ENCODE measurements around the gene BAHCC1.

DNA sequence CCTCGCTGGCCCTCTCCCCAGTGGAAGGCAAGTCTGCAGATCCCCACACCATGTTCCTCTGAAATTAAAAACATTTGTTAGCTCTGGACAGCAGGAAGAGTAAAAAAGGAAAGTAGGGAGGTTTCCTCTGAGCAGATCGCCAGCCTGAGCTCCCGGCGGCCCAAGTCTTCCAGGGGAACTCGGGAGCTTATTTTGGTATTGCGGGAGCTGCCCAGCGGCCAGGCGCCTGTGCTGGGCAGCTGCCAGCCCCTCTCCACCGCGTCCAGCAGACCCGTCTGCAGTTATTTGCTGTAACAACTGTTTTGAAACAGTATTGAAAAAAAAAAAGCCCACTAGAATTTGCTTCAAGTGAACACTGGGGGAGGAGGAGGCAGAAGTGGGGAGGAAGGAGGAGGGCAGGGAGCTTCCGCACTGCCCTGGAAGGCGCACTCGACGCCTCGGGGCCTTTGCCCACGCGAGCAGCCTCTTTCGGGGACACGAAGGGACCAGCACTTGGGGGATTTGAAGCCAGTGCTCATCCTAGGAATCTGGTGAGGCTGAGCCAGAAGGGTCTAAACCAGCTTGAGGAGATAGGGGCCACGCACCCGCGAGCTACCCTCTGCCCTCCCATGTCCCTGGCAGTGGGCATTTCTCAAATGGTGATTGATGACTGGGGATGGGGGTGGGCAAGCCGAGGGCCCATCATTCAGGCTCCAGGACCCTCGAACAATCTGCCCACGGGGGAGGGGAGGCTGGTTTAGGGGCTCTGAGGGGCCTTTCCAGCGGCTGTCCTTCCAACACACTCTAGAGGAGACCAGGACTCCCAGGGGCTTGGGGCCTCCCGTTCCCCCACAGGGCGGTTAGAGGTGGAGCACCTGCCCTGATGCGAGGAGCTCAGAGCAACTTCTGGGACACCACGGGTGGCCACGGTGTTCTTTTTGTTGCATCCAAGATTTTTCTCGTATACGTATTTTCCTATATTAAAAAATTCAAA, 3.0 kb upstream of the BAHCC1 start:
- no peak for TF ChIP-seq EP300 (IDR thresholded peaks at IDR 0.05; ENCODE audit: borderline replicate concordance)
- TF ChIP-seq CEBPB (IDR thresholded peaks at IDR 0.05) = no peak
- TF ChIP-seq YY1 (IDR thresholded peaks at IDR 0.05; ENCODE audit: low read depth) = no peak
- no peak for TF ChIP-seq USF1 (IDR thresholded peaks at IDR 0.05)
- no peak for TF ChIP-seq TCF12 (IDR thresholded peaks at IDR 0.05; ENCODE audit: low read depth)
- TF ChIP-seq RAD21 (IDR thresholded peaks at IDR 0.05; ENCODE audit: low read depth) = no peak
- TF ChIP-seq REST (IDR thresholded peaks at IDR 0.05; ENCODE audit: low read depth) = no peak
- TF ChIP-seq TEAD4 (IDR thresholded peaks at IDR 0.05) = no peak
- TF ChIP-seq EGR1 (IDR thresholded peaks at IDR 0.05) = no peak
- TF ChIP-seq FOXM1 (IDR thresholded peaks at IDR 0.05; ENCODE audit: borderline replicate concordance, low read depth) = no peak
- TF ChIP-seq, protein P1, sequence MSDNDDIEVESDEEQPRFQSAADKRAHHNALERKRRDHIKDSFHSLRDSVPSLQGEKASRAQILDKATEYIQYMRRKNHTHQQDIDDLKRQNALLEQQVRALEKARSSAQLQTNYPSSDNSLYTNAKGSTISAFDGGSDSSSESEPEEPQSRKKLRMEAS (IDR thresholded peaks at IDR 0.05) = no peak
- TF ChIP-seq TAF1 (IDR thresholded peaks at IDR 0.05; ENCODE audit: low read depth) = no peak
- TF ChIP-seq CREB1 (IDR thresholded peaks at IDR 0.05; ENCODE audit: low read depth) = no peak
